ENCODE data around the gene HSFX4.

Gene HSFX4

GRCh38 chrX:149903889-149904748 lies 25.3 kb upstream of the HSFX4 start:
- Histone ChIP-seq H4K20me1 (ENCODE audit: insufficient read depth, low read length) (no peaks in the 10 kb centered on the region), H3K79me2 (ENCODE audit: insufficient read depth, low read length) (no peaks in the 10 kb centered on the region), H3K36me3 (ENCODE audit: insufficient read depth, low read length) (no peaks in the 10 kb centered on the region), H3K9ac (ENCODE audit: low read depth, low read length) (no peak overlapping the region), H3K9me3 (ENCODE audit: insufficient read depth, low read length, severe bottlenecking) (no peaks in the 10 kb centered on the region), H2AFZ (ENCODE audit: low read depth, low read length) (peak overlapping the region; percentile 31; the same call in 1 of the 2 replicates), H3K27me3 (ENCODE audit: insufficient read depth, low read length, poor library complexity) (no peaks in the 10 kb centered on the region), H3K4me2 (ENCODE audit: insufficient read depth, low read length) (peak overlapping the region; percentile 39; the same call in 1 of the 2 replicates), H3K4me1 (ENCODE audit: insufficient read depth, low read length) (no peaks in the 10 kb centered on the region), H3K4me3 (ENCODE audit: low read depth in 1 of 2, low read length in 2 of 2) (no peak overlapping the region), H3K27ac (ENCODE audit: low read length) (no peak overlapping the region)
- TF ChIP-seq CTCF (IDR thresholded peaks at IDR 0.05; ENCODE audit: borderline replicate concordance, extremely low read depth, low read length, poor library complexity, severe bottlenecking): no peak
- no peak for TF ChIP-seq EZH2 (IDR thresholded peaks at IDR 0.05; ENCODE audit: borderline replicate concordance, low read depth, low read length, severe bottlenecking)
- ATAC-seq (ENCODE audit: insufficient read depth, low read depth) (no peak), DNase-seq (no peak)

- Histone ChIP-seq H3K9ac (ENCODE audit: low read depth, low read length) (no peak overlapping the region), H3K4me3 (ENCODE audit: low read depth in 1 of 2, low read length in 2 of 2) (no peak overlapping the region), H3K4me2 (ENCODE audit: insufficient read depth, low read length) (no peak overlapping the region), H3K4me1 (ENCODE audit: insufficient read depth, low read length) (no peaks in the 10 kb centered on the region), H4K20me1 (ENCODE audit: insufficient read depth, low read length) (no peaks in the 10 kb centered on the region), H3K27me3 (ENCODE audit: insufficient read depth, low read length, poor library complexity) (no peaks in the 10 kb centered on the region), H2AFZ (ENCODE audit: low read depth, low read length) (no peak overlapping the region), H3K79me2 (ENCODE audit: insufficient read depth, low read length) (no peaks in the 10 kb centered on the region), H3K27ac (ENCODE audit: low read length) (no peak overlapping the region), H3K9me3 (ENCODE audit: insufficient read depth, low read length, severe bottlenecking) (no peaks in the 10 kb centered on the region), H3K36me3 (ENCODE audit: insufficient read depth, low read length) (no peaks in the 10 kb centered on the region)
- TF ChIP-seq EZH2 (IDR thresholded peaks at IDR 0.05; ENCODE audit: borderline replicate concordance, low read depth, low read length, severe bottlenecking) (no peak), CTCF (IDR thresholded peaks at IDR 0.05; ENCODE audit: borderline replicate concordance, extremely low read depth, low read length, poor library complexity, severe bottlenecking) (no peak)
- no peak for ATAC-seq (ENCODE audit: insufficient read depth, low read depth)
- DNase-seq: no peak
Measured at GRCh38 chrX:149908308-149908707, 21.1 kb upstream of the HSFX4 start.

GRCh38 chrX:149908727-149909126 lies 20.6 kb upstream of the HSFX4 start:
- Histone ChIP-seq H3K9me3 (ENCODE audit: insufficient read depth, low read length, severe bottlenecking) (no peaks in the 10 kb centered on the region), H3K27me3 (ENCODE audit: insufficient read depth, low read length, poor library complexity) (no peaks in the 10 kb centered on the region), H3K9ac (ENCODE audit: low read depth, low read length) (no peak overlapping the region), H4K20me1 (ENCODE audit: insufficient read depth, low read length) (no peaks in the 10 kb centered on the region), H3K4me1 (ENCODE audit: insufficient read depth, low read length) (no peaks in the 10 kb centered on the region), H3K4me3 (ENCODE audit: low read depth in 1 of 2, low read length in 2 of 2) (no peak overlapping the region), H3K79me2 (ENCODE audit: insufficient read depth, low read length) (no peaks in the 10 kb centered on the region), H3K36me3 (ENCODE audit: insufficient read depth, low read length) (no peaks in the 10 kb centered on the region), H3K4me2 (ENCODE audit: insufficient read depth, low read length) (no peak overlapping the region), H3K27ac (ENCODE audit: low read length) (no peak overlapping the region), H2AFZ (ENCODE audit: low read depth, low read length) (no peak overlapping the region)
- ATAC-seq (ENCODE audit: insufficient read depth, low read depth) (no peak), DNase-seq (no peak)
- no peak for TF ChIP-seq CTCF (IDR thresholded peaks at IDR 0.05; ENCODE audit: borderline replicate concordance, extremely low read depth, low read length, poor library complexity, severe bottlenecking)

Data from DND-41 (cell line).